HCEC 1CT (cell line): ENCODE measurements around the gene CNMD.
"Not testable (repeated sequence)": the region's sequence is repeated elsewhere in the genome, so short reads cannot be mapped to it uniquely, and the experiment has no call there.

ENCODE experiments used
- DNase-seq: peaks from one replicate; pipeline ENCODE4 v3.0.0-alpha.2; 2017

Gene CNMD

DNA sequence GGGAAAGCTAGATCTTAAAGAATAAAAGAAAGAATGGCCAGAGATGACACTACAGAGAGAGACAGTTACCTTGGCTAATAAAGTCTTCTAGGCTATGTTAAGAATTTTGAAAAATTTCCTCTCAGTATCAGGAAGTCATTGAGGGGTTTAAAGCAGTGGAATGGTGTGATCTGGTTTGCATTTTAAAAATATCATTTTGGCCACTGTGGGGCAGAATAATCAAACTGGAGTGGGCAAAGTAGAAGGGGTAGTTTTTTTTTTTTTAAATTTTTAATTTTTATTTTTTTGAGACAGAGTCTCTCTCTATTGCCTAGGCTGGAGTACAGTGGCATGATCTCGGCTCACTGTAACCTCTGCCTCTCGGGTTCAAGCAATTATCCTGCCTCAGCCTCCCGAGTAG lies 4.4 kb upstream of the CNMD start:
- DNase-seq, result no peak

DNA sequence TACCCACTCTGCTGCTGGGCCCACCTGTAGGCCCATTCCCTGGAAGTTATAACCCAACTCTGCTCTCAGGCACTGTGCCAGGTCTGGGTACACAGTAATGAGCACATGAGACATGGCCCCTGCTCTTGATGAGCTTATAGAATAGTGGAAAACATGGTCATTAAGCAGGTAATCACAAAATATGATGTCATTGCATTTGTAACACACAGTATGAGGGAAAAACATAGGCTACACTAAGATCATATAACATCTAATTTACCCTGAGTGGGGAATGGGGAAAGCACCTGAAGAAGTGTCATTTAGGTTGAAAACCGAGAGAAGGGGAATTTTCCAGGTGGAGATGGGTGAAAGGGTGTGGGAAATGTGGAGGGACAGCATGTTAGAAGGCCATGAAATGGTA lies 3.9 kb upstream of the CNMD start:
- DNase-seq, result no peak

DNA sequence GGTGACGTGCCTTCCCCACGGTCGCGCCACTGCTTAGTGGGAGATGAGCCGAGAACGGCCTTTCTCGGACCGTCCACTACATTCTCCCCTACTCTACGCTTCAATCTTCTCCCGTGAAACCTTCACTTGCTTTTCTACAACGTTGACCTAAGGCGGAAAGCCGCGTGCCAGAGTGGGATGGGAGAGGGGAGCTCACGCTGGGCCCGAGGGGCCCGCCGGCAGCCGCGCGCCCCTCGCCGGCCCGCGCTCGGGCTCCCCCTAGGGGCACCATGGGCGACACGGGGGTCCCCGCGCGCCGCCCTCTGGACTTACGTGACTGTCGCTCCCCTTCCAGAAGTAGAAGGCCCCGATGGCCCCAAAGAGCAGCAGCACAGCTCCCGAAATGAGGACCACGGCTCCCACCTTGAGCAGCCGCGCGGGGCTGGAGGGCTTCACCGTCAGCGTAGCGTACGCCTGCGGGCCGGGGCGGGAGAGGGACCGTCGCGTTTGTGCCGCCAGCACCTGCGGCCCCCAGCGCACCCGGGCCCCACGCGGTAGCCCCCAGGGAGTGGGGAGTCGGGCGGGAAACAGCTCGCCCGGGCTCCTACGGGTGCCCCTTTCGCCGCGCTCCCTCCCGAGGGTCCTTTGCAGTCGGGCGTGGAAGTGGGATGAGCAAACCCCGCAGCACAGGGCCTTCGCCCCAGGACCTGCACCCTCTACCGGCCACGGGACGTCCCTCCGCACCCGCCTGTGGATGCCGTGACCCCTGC lies 727 bp downstream of the CNMD start:
- no peak for DNase-seq

DNA sequence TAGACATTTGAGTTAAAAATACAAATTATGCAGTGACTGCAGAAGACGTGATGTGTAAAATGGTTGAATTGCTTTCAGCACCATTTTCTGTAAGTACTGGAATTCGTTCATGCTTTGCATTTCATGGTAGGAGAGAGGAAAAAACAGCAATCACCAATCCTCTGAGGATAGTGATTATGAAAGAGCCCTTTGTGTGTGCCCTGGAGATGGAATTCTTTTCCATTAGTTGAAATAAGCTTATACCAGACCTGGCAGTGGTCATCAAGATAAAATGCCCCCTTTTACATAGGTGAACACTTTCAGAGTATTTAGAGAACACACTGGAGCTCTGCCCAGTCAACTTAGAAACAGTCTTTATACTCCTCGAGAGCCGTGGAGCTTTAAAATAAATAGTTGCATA lies 1.7 kb downstream of the CNMD start:
- DNase-seq, result no peak

DNA sequence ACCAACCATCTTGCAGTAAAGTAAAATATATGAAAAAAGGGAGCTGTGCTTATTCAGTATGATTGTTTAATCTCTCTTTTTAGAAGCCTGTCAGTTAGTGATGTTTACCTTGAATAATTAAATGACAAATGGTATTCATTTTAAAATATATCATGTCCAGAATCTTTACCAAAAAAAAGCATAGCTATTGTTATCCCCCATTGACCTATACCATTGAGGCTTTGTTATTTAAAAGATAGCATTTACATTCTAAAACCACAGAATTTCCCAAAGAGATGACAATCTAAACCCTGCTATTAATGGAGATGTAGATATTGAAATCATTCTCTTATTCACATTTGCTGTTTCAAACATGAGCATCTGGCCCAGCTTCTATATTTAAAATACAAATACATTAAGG lies 2.2 kb downstream of the CNMD start:
- no peak for DNase-seq

DNA sequence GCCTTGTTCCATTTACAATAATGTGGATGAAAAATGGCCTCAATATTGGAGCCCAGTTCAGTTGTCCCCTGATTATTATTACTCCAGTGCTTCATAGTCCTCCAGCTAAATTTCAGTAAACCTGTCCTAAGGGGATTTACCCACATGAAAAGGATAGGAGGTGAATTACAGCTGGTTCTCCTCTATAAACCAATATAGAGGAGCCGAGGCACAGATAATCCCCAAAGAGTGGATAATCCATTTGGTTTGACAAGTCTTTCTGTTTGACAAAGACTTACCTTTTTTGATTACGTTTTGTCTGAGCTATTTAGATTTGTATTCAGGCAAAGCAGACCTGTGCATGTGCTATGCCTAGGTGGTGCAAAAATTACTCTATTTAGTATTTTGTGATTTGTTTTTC lies 2.7 kb downstream of the CNMD start:
- DNase-seq, result no peak

DNA sequence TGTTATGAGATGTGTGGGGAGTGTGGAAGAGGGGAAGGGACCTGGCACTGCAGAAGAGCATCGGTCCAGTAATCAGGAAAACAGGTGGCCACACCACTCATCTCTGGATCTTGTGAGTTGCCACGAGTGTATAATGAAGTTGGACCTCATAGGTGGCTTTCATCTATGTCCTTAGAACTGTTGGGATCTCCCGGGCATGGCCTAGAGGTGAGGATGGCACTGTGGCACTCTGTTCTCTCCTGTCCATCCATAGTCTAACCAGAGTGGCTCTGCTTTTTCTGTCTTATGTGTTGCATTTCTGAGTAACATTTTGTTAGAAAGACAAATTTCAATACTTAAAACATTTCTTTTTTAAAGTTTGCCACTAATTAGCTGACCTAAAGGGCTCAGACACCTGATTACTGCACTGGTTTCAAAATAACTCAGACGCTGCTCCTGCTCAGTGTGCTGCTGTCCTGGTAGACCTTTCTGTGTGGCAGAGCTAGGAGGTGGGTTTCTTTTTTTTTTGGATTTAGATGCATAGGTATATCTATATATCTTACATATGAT lies 5.5 kb downstream of the CNMD start:
- DNase-seq, result no peak

DNA sequence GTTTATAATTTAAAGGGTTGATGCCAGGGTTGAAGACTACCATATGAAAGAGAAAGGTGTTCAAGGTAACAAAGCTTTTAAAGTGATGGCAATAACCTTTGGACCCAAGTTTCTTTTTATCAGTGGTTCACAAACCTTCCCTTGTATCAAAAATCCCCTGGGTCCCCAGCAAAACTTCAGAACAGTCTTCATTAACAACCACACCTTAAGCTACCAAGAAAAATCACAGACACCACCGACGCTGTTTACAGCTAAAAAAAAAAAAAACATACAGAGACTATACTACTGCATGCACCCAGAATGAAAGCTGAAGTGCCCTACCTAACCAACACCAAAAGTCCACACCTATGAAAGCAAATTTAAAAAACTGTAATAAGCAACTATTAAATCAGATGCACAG lies 13.4 kb downstream of the CNMD start:
- no peak for DNase-seq

DNA sequence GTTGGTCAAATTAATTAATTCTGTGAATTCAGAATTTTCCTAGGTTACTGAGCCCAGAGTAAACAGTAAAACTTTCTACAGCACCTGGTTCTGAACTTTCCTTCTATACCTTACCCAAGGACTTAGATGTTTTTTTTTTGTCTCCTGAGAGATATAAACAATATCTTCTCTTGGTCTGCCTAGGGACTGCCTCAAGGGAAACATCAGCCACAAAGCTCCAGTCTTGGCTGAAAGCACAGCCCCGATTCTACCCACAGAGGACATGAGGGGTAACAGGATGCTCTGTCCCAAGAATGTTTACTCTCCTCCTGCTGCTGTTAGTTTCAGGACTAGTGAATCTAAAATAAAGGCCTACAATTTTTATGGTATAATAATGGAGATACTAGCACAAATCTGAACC lies 14.3 kb downstream of the CNMD start:
- no peak for DNase-seq

DNA sequence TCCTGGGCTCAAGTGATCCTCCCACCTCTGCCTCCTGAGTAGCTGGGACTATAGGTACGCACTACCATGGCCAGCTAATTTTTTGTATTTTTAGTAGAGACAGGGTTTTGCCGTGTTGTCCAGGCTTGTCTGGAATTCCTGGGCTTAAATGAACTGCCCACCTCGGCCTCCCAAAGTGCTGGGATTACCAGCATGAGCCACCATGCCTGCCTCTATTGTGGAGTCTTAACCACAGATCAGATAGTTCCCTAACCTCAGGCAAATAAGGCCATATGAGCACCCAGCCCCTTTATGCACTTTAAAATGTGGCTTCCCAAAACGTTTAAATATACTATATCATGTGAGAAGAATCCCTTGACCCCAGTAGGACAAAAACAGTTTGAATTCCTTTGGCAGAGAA lies 16.4 kb downstream of the CNMD start:
- DNase-seq, result no peak

DNA sequence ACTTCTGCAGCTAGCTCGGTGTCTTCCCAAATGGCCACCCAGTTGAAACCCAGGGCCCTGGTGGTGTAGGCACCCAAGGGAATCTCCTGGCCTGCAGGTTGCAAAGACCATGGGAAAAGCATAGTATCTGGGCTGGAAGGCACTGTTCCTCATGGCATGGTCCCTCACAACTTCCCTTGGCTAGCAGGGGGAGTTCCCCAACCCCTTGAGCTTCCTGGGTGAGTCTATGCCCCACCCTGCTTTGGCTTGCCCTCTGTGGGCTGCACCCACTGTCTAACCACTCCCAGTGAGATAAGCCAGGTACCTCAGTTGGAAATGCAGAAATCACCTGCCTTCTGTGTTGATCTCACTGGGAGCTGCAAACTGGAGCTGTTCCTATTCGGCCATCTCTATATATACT lies 18.3 kb downstream of the CNMD start:
- DNase-seq, result not testable (repeated sequence)

DNA sequence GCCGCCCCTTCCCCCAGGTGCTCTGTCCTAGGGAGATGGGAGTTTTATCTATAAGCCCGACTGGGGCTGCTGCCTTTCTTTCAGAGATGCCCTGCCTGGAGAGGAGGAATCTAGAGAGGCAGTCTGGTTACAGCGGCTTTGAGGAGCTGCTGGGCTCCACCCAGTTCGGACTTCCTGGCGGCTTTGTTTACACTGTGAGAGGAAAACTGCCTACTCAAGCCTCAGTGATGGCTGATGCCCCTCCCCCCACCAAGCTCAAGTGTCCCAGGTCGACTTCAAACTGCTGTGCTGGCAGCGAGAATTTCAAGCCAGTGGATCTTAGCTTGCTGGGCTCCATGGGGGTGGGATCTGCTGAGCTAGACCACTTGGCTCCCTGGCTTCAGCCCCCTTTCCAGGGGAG lies 18.7 kb downstream of the CNMD start:
- not testable (repeated sequence) for DNase-seq

DNA sequence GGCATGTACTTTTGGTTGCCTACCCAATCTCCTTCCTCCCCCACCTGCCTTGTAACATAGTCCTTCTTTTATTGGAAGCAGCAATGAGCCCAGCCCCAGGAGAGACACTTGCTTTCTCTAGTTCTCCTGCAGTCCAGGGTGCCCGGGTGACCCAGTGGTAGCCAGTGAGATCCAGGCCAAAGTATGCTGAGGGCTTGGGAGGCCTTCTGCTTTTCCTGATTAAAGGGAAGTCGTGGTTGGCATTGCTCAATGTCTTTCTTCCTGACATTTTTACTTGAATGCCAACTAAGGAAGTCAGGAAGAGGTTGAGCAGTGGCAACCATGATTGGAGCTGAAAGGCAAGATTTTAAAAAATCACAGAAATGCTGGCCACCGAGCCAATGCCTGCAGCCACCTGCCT lies 25.7 kb downstream of the CNMD start:
- no peak for DNase-seq

DNA sequence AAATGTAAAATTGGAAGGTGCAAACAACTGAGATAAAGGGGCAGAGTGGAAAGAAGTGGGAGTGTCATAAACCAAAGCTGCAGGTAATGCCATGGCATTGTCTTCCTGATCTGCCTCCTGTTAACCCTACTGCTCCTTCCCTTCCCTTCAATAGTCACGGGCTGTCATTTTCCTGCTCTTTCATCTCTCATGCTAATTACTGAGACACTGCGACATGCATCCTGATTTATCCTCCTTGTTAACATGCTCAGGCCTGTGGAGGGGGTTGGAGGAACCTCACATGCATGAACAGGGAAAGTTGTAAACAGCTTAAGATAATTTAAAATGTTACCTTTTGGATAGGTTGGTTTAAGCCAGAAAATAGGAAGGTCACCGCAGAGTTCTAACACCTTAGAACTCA lies 27.2 kb downstream of the CNMD start:
- DNase-seq, result no peak

DNA sequence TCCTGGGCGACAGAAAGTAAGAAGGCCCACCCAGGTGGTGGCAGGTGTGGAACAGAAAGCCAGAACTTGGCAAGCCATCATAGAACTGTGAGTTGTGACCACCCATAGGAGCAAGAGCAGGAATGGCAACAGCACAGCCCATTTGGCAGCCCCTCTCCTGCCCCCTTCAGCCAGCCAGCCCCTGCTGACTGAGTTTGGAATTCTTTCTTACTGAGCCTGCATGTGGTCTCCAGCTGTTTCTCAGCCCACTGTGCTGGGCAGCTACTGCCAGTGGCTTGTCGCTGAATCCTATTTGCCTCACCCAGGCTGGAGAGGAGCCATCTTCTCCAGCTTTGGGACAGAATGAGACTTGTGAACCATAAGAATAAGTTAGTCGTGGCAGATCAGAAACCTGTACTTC lies 28.3 kb downstream of the CNMD start:
- DNase-seq, result no peak

DNA sequence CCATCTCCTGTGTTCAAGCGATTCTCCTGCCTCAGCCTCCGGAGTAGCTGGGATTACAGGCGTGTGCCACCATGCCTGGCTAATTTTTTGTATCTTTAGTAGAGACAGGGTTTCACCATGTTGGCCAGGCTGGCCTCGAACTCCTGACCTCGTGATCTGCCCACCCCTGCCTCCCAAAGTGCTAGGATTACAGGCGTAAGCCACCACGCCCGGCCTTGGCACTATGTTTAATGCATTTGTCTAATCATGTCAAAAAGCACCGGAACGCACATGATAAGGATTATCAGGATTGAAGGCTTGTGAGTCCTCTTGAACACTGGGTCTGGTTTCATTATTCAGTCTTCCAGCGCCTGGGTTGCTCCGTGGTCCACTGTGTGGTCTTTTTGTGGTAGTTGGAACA lies 31.4 kb downstream of the CNMD start:
- not testable (repeated sequence) for DNase-seq

DNA sequence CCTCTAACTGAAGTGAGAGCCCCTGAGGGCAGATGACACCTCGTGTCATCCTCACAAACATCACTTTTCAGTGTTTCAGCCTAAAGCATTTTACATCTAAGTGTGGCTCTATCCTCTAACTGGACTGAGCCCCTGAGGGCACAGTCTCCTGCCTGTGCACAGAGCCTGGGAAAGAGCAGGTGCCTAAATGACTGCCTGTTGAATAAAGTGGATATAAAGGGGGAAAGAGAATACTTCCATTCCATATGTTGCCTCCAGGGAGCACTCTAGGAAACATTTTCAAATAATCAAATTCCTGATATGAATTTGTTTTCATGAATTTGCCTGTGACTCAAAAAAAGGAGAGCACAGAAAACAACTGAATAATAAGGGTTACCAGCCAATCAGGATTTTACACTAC lies 32.2 kb downstream of the CNMD start:
- no peak for DNase-seq

DNA sequence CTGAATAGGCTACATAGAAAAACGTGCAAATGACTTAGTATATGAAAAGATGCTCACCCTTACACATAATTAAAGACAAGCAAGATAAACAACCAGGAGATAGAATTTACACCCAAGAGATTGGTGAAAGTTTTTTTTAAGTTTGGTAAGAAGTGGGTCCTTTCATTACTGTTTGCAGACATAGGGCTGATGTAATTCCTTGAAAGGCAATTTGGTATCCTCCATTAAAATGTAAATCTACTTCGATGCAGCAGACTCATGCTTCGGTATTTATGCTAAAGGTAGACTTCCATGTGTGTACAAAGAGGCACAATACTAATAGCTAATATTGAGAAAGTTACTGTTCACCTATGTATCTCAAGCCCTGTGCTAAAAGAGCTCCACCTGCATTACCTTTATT lies 33.5 kb downstream of the CNMD start:
- no peak for DNase-seq

DNA sequence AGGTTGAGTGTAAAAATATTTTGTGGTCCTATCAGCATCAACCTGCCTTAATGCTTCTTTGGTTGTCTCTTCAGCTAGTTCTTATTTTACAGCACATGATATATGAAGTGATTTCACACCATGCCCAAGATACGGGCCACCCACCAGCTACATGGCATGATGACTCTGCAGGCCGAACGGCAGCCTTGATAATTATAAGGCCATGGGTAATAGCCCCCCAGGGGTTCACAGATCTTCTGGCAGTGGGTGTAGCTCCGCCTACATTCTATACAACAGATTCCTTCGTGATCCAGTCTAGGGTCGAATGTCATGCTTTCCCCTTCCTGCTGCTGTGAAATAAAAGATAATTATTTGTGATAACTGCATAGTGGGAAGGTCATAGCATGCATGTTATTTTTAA lies 36.1 kb downstream of the CNMD start:
- DNase-seq, result no peak

DNA sequence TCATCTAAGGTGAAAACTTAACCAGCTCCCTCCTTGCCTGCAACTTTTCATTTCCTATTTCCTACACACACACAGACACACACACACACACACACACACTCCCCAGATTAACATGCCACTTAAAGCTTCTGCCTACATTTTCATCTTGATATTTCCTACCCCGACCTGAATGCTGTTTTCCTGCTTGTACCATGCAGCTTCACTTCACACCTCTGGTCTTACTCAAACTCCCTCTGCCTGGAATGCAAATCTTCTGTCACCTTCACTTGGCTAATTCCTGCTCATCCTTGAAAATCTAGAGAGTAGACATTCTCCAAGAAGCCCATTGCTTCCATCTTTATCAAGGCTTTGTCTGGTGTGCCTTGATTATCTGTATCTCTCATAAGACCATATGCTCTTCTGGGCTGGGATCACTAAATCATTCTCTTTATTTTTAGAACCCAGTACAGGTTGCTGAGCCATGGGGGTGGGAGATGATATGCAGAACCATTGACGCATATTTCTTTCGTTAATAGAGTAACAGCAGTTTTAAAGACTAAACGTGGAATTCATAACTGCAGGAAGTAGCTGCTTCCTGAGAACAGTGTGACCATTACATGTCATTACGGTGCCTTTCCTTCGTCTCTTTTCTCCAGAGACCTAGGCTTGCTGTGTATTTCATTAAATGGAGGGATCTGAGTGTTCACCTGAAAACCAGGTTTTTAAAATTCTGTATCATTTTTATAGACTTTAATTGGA lies 37.7 kb downstream of the CNMD start:
- DNase-seq, result no peak

DNA sequence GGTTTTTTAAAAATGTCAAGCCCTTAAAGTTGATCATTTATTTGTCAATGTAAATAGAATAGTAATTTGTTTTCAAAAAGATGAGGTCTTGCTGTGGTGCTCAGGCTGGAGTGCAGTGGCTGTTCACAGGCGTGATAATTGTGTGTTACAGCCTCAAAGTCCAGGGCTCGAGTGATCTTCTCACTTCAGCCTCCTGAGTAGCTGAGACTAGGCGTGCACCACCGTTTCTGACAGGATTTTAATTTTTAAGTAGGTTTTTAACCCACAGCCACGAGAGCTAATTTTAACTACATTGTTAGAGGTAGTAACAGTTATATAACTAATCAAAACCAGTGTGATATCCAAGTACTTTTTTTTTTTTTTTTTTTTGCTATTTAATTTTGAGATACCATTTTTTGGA lies 43.1 kb downstream of the CNMD start:
- DNase-seq, result no peak

DNA sequence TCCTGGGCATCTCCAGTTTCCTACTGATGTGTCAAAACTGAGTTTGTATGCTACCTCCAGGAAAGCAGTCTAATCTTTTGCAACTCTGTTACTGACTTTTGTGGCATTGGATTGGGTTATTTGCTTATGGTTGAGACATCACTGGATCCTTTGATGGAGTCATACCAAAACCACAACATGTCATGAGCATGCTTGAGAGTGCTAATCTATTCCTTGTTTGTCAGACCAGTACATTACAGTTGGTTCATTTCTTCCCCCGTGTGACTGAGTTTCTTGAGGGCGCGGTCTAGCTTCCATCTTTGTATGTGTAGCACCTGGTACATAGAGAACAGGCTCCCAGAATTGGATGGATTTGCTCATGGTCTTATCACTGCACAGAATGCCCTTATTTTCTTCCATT lies 43.8 kb downstream of the CNMD start:
- peak; percentile 43 for DNase-seq

DNA sequence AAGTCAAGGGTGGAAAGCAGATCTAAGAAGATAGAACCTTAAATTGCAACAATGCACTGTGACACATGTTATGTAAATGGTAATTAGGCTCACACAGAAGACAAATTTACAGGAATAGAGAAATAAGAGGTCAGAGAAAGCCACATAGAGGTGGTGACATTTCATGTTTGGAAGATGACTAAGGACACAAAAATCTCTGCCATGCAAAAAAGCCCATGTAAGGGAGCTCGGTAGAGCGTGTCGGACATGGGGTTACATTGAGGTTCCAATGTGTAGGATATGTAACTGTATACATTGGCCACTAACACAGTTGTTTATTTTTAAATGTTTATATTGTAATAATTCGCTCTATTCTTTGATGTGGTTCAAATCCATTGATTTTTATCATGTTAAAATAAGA lies 53.2 kb downstream of the CNMD start:
- no peak for DNase-seq

DNA sequence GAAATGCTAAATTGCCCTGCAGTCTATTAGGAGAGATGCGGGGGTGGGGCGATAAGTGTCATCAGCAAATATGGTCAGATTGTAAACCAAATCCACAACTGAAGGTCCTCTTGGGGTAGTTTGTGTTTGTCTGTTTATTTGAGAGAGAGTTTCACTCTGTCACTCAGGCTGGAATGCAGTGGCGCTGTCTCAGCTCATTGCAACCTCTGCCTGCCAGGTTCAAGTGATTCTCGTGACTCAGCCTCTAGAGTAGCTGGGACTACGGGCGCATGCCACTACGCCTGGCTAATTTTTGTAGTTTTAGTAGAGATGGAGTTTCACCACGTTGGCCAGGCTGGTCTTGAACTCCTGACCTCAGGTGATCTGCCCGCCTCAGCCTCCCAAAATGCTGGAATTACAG lies 53.8 kb downstream of the CNMD start:
- DNase-seq, result not testable (repeated sequence)

DNA sequence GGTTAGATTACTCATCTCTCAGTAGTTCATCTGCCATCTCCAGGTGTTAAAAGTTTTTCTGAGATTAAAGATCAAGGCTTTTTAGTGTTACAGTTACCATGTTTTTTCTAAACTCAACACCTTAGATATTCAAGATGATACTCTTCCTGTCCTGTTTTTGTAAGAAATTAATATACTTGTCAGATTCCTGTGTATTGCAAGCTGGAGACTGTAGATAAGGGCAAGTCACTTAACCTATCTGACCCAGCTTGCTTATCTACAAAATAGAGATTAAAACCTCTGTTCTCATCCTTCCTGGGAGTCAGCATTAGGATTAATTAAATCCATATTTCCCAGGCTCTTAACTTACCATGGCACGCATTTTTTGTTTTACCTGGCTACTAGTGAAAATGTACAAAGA lies 61.8 kb downstream of the CNMD start:
- DNase-seq, result no peak
